HG03460 (cell line): ENCODE results near the gene PCBP3.
"Not testable (repeated sequence)": the region's sequence is repeated elsewhere in the genome, so short reads cannot be mapped to it uniquely, and the experiment has no call there.

Source experiments
- ATAC-seq: cut with Tn5 transposase; IDR thresholded peaks from one replicate; pipeline ENCODE4 v1.9.1; 2021; ENCODE audit not compliant: unreplicated experiment

PCBP3 gene

DNA sequence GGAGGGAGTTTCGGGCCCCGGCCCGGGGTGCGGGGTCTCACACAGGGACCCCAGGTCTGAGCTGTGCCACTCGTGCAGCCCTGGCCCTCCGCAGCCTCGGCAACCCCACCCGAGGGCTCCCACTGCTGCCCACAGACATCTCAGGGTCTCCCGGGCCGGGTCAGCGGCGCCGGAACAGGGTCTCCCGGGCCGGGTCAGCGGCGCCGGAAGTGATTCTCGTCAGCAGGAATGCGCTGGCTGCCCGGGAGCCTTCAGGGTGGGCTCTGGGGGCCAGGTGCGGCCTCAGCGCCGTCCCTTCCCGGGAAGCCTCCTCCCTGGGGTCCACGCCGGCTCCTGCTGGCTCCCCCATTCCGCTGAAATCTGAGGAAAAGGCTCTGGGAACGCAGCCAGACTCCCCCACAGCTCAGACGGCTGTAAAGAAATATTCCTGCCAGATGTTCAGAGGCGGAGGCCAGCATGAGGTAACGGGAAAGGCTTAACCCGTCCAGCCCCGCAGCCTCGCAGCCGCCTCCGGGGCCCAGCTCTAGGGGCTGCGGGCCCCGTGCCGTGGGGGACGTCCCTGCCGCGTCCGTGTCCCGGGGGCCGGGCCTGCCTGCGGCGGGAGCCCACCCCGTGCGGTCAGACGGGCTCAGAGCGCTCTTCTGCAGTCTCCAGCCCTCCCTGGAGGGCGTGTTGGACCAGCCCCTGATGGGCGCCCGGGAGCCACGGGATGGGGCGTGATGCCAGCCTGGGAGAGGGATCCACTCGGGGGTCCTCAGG is 329.4 kb downstream of the PCBP3 start:
- no peak for ATAC-seq

DNA sequence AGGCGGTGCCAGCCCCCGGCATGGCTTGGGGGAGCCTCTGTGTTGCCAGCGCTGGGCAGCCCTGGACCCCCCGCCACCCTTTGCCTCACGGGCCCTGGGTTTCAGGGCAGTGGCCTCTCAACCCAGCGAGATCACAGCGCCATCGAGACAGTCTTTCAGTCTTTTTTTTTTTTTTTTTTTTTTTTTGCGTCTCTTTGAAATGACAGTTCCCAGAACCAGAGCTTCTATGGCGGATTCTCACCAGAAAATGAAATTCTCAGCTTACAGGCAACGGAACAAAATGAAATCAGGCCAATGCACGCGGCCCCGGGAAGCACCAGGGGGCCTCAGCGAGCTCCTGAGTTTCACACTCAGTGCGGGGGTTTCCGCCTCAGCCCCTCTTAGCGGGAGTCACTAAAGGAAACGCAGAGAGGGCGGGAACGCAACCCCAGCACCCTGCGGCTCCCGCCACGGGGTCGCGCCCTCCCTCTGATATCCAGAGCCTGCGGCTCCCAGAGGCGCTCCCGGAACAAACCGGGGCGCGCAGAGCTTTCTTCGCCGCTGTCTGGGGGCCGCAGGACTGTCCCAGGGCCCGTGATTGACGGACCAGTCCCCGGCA is 330.0 kb downstream of the PCBP3 start:
- no peak for ATAC-seq

DNA sequence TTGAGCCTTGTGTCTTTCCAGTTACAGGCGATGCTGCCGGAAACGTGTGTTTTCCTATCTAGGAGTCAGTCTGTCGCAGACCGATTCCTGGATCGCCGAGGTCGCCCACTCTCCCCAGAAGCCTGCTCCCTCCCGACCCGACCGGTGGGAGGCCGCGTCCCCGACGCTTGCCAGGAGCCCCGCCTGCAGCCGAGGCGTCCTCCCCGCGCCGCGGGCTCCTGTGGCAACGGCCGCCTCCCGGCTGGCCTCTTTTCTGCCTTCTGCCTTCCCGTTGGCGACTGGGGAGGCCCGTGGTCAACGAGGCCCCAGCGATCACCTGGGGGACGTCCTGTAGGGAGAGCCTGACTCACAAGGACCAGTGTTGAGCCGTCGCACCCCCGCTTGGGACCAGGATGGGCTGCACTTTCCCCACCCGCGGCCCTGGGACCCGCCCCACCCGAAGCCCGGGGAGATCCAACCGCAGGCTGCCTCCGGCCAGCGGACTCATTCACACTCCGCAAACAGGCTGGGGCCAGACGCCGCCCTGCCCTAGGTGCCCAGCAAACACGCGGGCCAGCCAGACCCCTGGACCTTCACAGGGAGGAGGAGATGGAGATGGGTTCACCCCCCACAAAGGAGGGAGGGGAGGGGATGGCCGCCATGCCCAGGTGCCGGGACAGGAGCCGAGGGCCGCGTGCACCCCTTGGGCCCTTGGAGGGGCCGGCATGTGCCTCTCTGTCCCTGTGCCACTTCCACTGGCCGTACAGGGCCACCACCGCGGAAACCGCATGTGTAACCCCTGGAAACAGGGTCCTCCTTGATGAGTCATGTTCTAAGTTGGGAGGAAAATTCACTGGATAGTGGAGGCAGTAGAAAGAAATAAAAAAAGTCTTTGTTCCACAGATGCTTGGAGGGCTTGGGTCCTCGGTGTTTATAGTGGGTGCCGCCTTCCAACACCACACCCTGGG is 330.8 kb downstream of the PCBP3 start:
- no peak for ATAC-seq

DNA sequence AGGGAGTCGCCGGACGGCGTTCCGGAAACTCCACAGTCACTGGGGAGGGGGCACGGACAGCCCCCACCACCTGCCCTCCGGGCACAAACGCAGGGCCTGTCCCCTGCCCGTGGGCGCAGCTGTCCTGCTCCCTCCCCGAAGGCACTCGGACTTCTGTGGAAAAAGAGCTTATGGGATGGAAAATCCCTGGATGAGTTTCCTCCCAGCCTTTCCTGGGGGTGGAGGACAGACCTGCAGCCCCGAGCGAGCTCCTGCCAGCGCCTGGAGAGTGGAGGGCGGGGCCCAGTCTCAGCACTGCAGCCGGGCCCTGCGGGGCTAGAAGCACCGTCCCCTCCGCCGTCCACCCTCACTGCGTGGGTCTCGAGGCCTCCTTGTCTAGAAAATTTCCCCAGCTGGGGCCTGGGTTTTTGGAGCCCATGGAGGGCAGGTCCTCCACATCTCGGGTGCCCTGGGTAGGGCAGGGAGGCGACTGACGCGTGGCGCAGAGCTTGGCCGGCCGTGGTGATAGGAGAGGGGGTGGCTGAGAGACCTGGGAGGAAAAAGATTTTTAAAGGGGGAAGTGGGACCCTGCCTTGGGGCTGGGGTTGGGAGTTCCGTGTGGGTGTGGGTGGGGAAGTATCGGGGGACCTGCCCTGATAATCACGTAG is 331.6 kb downstream of the PCBP3 start:
- no peak for ATAC-seq

DNA sequence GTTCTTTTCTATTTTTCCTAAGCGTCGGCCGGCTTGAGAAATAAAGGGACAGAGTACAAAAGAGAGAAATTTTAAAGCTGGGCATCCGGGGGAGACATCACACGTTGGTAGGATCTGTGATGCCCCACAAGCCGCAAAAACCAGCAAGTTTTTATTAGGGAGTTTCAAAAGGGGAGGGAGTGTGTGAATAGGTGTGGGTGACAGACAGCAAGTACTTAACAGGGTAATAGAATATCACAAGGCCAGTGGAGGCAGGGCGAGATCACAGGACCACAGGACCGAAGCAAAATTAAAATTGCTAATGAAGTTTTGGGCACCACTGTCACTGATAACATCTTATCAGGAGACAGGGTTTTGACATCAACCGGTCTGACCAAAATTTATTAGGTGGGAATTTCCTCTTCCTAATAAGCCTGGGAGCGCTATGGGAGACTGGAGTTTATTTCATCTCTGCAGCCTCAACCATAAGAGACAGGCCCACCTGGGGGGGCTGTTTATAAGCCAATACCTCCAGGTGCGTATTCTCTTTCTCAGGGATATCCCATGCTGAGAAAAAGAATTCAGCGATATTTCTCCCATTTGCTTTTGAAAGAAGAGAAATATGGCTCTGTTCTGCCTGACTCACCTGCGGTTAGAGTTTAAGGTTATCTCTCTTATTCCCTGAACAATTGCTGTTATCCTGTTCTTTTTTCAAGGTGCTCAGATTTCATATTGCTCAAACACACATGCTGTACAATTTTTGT is 332.3 kb downstream of the PCBP3 start:
- not testable (repeated sequence) for ATAC-seq

DNA sequence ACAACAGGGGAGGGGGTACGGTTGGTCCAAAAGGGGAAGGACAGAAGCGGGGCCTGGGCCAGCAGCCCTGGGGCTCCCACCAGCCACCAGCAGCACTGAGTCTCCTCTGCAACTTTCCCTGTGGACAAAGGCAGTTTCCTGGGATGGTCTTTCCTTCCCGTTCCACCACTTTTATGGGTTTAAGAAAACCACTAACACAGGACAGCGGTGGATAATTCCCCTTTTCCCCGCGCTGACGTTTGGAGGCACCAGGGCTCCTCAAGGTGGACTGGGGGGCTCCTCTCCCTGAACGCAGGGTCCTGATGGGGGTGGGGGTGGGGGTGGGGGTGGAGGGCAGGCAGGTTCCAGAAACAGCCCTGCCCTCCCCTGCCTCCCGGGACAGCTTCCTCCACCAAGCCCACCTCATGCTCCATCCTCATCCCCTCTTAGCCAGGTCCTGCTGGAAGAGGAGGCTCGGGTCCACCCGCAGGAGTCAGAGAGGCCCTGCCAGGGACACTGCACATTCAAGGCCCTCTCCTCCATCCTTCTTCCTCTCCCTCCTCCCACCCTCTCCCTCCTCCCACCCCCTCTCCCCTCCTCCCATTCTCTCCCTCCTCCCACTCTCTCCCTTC is 333.3 kb downstream of the PCBP3 start:
- no peak for ATAC-seq

DNA sequence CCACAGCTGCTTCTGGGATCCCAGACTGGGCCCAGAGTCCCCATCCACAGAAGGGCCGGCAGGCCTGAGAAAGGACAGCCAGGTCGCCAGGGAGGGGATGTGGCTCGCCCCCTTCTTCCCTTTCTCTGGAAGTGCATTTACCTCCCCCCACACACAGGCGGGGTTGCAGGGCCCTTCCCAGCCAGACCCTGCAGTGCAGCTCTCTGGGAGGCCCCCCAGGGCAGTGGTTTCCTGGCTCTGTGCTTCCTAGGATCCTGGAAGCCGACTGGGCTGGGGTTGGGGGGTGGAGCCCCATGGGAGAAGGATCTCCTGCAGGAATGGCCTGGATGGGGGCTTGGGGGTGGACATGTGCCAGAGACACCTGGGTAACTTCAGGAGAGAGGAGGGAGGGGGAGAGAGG is 333.9 kb downstream of the PCBP3 start:
- ATAC-seq = no peak

DNA sequence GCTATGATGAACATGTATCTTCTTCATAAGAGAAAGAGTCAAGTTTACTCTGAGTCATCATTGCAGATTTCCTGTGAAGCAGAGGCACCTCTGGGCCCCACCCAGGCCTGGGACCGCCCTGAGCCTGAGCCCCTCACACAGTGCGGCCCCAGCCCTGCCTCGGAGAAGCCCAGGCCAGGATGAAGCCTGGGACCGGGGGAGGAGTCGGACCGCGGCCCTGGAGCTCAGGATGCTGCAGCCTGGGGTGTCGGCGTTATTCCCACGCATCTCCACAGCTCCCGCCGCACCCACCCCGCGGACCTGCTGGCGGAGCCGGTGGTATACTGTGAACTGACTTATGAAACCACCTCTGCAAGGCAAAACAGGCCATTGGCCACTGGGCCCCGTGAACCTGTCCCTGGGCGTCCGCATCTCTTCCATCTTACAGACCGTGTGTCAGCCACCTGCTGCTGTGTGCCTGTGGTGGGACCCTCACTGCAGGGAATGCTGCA is 335.7 kb downstream of the PCBP3 start:
- ATAC-seq = no peak

DNA sequence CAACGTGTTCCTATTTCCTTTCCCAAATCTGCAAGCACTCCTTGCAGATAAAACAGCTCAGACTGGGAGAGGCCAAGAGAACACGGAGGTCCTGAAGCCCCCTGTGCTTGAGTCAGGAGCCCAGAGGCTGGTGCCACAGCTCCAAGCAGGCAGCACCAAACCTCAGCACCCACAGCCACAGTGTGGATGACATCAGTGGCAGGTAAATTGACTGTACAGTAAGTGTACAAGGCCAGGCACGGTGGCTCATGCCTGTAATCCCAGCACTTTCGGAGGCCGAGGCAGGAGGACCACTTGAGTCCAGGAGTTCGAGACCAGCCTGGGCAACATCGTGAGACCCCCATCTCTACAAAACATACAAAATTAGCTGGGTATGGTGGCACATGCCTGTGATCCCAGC is 336.1 kb downstream of the PCBP3 start:
- ATAC-seq = no peak

DNA sequence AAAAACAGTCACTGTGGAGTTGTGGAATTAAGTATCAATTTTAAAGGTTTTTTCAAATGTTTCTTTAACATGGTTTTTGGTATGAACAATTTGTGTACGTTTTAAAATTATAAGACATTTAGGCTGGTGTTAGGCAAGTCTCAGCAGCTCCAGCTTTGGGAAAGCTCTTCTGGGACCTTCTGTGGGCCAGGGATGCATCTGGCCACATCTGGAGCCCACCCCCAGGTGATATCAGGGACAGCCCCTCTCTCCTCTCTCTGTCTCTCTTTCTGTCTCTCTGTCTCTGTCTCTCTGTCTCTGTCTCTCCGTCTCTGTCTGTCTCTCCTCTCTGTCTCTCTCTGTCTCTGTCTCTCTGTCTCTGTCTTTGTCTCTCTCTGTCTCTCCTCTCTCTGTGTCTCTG is 336.7 kb downstream of the PCBP3 start:
- no peak for ATAC-seq

DNA sequence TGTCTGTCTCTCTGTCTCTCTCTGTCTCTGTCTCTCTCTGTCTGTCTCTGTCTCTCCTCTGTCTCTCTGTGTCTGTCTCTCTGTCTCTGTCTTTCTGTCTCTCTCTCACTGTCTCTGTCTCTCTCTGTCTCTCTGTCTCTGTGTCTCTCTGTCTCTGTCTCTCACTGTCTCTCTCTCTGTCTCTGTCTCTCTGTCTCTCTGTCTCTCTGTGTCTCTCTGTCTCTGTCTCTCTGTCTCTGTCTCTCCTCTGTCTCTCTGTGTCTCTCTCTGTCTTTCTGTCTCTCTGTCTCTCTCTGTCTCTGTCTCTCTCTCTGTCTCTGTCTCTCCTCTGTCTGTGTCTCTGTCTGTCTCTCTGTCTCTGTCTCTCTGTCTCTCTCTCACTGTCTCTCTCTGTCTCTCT is 337.2 kb downstream of the PCBP3 start:
- ATAC-seq = no peak

DNA sequence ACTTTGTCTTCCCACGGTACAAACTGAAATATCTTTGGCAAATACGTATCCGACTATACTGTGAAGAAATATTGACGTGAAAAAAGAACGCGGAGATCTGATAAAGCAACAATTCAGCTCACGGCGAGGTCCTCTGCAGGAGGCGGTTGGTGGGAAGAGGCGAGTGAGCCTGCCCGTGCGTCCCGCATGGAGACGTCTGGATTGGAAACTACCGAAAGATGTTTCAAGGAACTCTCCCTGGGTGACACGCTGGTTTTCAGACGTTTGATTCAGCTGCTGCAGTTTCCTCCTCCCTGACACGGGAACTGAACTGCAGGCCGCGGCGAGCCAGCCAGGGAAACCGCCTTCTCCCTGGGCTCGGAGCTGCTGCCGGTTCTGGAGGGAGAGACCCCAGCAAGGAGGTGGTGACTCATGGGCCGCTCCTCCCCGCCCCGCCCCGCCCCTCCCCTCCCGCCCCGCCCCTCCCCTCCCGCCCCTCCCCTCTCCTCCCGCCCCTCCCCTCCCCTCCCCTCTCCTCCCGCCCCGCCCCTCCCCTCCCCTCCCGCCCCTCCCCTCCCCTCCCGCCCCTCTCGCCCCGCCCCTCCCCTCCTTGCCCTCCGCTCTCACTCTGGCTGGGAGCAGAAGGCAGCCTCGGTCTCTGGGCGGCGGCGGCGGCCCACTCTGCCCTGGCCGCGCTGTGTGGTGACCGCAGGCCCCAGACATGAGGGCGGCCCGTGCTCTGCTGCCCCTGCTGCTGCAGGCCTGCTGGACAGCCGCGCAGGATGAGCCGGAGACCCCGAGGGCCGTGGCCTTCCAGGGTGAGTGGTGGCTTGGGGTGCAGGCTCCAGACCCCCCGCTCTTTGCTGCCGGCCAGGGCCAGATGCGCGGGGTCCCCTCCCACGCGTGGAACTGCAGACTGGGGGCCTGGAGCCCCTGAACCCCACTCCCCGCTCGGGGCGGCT is 337.9 kb downstream of the PCBP3 start, which contains the start of gene COL6A1:
Gene COL6A1, plus strand, starts transcription at position 620 of the 941 bp plus-strand sequence. Its CDS starts 81 bp downstream, at position 701.
- ATAC-seq = no peak

DNA sequence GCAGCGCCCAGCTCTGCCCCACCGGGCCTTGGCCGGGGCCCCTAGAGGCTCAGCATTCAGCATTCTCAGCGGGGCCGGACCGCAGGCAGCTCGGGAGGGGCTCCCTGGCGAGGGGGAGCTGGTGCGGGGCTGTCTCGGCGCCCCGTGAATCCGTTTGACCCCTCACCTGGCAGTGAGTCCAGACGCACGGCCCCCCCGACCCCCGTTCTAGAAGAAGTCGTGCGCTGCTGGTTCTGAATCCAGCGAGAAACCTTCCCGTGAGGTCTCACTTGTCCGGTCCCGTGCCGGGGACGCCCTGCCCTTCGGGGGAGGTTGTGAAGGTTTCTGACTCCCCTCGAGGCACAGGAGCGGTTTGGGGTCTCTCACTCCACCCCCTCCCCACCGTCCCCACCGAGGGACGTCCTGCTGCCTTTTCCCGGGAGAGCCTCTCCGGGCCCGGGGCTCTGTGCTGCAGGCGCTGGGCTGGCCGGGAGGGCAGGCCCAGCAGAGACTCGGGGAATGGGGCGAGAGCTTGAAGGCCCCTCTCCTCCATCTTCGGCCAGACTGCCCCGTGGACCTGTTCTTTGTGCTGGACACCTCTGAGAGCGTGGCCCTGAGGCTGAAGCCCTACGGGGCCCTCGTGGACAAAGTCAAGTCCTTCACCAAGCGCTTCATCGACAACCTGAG is 338.7 kb downstream of the PCBP3 start:
- ATAC-seq = no peak

DNA sequence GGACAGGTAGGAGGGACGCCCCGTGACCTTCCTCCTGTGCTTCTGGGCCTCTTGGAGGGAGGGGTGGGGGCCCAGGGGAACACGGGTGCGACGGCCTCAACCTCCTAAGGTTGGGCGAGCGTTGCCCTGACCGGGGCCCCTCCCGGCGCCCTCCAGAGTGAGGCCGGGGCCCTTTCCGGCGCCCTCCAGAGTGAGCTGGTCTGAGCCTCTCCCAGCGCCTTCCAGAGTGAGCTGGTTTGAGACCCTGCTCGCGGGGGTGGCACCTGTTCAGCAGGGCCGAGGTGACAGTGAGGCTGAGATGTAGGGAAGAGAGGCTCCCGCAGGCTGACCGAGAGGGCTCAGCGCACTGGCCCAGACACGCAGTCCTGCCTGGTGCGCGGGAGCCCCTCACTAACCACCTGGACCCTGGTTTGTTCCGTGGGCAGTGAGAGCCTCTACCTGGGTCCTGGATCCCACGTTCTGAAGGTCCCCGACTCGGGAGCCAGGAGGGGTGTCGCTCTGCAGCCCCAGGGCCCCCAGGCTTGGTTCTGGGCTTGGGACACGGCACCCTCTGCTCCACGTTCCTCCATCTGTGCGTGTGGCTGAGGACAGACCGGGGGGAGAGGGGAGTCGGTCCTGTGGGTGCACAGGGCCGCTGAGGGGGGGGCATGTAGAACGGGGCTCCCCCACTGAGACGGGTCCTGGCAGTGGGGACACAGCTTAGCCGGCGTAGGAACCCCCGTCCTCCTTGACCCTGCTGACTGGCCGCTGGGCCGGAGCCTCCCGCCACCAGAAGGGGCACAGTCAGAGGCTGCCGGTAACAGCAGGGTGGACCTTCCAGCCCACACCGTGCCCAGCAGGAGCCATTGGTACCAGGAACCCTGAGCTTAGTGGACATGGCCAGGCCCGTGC is 339.5 kb downstream of the PCBP3 start:
- ATAC-seq = no peak

DNA sequence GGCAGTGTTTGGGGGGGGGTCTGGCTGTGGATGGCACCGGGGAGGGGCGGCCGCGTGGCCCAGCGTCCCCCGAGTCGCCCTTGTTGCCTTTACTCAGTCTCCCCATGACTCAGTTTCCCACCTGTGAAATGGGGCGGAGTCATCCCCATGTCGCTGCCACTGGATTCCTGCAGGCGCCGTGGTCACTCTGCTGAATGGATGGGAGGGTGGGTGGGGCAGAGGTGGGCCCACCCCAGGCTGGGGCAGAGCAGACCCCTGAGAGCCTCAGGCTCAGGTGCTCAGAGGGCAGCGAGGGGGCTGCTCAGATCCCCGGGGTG is 340.1 kb downstream of the PCBP3 start:
- no peak for ATAC-seq

DNA sequence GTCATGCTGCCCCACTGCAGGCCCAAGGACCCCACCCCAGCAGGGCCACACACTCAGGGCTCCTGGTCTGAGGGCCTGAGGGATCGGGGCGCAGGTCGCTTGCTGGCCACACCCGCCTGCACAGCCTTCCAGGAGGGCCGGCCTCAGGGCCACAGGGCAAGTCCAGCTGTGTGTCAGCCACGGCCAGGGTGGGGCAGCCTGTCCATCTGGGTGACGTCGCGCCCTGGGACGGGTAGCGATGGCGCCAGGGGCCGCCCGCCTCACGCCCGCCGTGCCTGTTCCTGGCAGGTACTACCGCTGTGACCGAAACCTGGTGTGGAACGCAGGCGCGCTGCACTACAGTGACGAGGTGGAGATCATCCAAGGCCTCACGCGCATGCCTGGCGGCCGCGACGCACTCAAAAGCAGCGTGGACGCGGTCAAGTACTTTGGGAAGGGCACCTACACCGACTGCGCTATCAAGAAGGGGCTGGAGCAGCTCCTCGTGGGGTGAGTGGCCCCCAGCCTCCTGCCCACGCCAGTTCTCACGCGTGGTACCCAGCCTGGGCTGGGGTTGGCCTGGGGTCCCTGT is 340.5 kb downstream of the PCBP3 start:
- no peak for ATAC-seq

DNA sequence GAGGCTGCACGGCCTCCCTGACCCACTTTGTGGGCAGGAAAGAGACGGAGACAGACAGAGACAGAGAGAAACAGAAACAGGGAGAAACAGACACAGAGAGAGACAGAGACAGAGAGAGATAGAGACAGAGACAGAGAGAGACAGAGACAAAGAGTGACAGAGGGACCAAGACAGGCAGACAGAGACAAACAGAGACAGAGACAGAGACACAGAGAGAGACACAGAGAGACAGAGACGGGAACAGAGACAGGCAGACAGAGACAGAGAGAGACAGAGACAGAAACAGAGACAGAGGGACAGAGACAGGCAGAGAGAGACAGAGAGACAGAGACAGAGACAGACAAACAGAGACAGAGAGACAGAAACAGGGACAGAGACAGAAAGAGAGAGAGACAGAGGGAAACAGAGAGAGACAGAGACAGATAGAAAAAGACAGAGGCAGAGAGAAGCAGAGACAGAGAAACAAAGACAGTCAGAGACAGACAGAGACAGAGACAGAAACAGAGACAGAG is 341.1 kb downstream of the PCBP3 start:
- no peak for ATAC-seq
